Astrocyte (in vitro differentiated cells and primary cell): ENCODE results near the gene DERL3.

Experiments used
- CTCF ChIP-seq: IDR thresholded peaks from 2 replicates; pipeline ENCODE4 v1.5.1; 2011; ENCODE audit warnings: low read depth, mild to moderate bottlenecking, inconsistent platforms, low read length, moderate library complexity; ENCODE audit not compliant: insufficient read depth
- EZH2 ChIP-seq: IDR thresholded peaks from 2 replicates; pipeline ENCODE4 v1.6.1; 2012; ENCODE audit warnings: mild to moderate bottlenecking, low read length, inconsistent platforms; ENCODE audit not compliant: insufficient read depth

DNA sequence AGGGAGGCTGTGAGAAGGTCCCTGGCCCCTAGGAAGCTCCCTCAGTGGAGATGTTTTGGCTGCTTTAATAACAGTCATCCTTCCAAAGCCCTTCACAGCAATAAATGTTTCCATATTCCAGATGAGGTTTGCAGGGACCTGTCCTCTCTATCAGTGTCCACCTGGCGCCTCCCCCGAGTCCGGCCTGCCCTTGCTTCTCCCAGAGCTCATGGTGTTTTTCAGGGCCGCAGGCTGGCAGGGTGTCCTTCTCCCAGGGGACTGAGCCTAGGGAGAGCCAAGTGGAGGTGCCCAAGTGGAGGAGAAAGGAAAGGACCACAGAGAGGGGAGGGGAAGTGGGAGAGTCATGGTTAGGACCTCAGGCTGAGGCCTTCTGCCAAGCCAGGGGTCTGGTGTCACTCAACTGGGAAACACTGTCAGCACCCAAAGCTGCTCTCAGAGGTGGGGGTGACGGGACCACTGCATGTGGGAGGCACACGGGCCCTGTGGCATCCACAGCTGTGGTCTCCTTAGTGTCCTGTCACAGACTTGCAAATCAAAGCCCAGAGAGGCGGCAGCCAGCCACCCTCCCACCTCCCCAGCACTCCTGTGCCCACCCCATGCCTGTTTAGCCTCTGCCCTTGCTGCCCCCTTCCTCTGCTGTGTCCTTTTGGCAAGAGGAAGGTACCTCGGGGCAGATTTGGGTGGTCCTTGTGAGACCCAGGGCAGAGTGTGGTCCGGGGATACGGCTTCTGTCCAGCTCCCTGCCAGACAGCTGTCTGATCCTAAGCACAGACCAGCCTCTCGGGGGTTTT, 6.4 kb downstream of the DERL3 start:
- no peak for TF ChIP-seq CTCF
- TF ChIP-seq EZH2, result no peak
